ENCODE results near the gene YIPF5.

Gene YIPF5

GRCh38 chr5:144170276-144171024 lies at the start of gene YIPF5, which contains the start of gene KCTD16:
TSS of gene YIPF5 (minus strand) at chr5:144170659. CDS start at chr5:144169955, 704 bp downstream.
TSS of gene KCTD16 (plus strand) at chr5:144170873.
- peak; percentile 91 for DNase-seq

DNA sequence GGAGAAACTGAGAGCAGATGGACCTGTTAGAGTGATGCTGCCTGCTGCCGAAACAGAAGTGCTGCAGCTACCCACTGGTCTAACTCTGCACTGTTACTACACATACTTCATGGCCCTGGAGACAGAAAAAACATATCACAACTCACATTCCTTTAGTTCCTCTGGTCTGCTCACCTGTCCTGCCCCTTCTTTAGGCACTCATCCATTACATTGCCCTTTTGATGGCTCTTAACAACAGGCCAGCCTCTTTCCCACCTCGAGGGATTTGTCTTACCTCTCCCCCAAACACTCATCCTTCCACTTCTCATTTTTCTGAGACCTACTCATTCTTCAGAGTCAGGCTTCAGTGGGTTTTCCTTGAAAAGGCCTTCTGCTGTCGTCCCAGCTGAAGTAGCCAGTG lies 49.4 kb upstream of the YIPF5 start:
- DNase-seq = no peak

- DNase-seq = no peak
Measured at GRCh38 chr5:144210655-144211054, 40.2 kb upstream of the YIPF5 start.

GRCh38 chr5:144209361-144209760 lies 38.9 kb upstream of the YIPF5 start:
- DNase-seq = peak; percentile 44

DNA sequence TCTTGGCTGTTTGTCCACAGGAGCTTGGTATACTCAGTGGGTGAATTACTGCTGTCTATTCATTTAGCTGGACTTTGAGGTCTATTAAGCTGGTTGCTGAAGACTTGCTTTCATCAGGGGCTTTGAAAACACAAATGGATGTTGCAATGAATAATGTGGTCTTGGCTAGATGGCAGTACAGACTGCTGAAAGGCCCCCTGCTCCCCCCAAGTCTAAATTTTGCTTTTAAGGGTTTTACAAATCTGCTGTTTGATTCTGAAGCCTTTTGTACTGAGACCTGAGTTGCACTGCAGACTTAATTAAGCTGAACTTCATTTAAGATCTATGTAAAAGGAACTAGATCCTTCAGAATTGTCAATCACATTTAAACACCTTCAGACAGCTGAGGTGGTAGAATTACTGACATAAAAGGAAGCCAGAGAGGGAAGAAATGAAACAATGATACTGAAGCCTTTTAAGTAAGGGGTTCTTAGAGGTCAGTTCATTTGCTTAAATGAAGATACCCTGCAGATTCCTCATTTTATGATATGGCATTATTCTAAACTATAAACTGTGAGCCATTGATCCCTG lies 37.5 kb upstream of the YIPF5 start:
- no peak for DNase-seq

DNA sequence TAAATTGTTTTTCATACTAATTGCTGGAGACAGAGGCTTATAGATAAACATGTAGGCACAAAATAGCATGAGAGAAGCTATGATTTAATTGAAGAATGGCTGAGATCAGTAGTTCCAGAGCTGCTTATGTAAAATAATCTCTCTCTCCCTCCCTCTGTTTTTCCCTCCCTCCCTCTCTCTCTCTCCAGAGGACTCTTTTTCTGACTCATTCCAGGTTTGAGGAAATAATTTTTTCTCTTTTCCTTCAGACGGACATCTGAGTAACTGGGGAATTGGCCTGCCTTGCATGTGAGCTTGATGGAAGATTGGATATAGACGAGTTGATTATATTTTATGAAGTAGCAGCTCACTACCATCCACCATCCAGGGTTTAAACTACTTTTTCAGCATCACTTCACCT lies 35.7 kb upstream of the YIPF5 start:
- DNase-seq = no peak

- DNase-seq = peak; percentile 52
Measured at GRCh38 chr5:144205141-144205551, 34.7 kb upstream of the YIPF5 start.

DNA sequence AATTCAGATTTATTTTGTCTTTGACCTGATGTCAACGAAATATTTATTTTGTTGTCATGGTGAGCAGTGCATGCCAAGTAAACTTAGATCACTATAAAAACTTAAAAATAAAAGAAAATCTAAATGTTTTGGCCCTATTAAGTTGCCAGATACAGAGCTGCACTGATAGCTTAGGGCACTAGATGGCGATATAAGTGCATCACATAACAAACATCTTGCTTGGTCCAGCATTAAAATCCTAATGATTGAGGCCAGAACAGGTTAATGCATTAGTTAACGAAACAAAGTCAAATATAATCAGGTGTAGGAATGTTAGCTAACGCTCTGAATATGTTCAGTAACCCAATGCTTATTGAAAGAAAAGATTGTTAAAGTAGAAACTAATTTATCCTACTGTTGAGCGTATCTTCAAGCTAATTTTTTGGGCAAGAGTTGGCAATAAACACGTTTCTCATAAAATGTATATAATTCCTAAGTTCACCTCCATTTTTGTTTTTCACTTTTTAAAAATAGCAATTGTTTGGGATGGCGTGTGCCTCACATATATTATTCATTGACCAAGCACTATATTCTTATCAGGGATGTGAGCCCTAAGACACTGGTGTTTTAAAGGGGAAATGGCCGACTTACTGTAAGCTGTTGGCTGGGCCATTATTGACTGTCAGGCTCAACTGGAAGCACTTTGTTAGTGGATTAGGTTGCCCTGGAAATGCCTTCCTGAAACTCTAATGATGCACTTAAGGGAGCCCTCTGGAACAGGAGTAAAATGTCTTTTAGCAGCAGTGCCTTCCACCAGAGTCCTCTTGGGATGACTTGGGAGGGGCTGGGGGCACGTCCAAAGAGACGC lies 33.5 kb upstream of the YIPF5 start:
- peak; percentile 49 for DNase-seq

DNA sequence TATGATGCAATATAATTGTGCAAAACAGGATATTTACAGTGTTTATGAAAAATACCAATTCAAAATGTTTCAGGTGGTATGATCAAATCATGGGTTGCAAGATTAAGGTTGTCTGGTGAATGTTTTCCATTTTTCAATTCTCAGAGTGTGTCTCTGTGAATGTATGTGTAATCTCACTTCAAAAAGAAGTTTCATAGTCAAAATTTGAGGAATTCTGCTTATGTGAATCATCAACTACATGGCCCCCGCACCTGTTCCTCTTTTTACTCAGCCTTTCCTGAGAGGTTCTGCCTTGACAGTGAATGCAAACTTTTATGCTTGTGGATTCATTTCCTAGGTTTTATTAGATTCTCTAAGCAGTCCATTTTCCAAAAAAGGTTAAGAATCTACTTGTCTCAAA lies 32.3 kb upstream of the YIPF5 start:
- no peak for DNase-seq

GRCh38 chr5:144202072-144202471 lies 31.6 kb upstream of the YIPF5 start:
- DNase-seq = no peak

DNA sequence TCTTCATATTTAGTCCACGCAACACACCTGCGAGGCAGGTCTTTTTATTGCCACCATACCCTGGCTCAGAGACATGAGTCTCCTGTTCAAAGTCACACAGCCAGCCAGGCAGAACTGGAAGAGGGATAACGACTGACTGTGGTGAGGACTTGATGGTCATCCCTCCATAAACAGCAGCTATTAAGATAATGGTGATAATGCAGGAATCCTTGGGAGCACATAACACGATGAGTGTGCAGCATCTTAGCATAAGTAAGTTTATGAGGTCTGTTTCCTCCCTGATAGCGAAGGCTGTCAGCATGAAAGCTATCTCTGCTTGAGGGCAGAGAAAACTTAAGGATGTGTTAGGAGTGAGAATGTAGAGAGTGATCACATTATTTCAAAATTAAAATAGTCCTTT lies 31.1 kb upstream of the YIPF5 start:
- no peak for DNase-seq

DNA sequence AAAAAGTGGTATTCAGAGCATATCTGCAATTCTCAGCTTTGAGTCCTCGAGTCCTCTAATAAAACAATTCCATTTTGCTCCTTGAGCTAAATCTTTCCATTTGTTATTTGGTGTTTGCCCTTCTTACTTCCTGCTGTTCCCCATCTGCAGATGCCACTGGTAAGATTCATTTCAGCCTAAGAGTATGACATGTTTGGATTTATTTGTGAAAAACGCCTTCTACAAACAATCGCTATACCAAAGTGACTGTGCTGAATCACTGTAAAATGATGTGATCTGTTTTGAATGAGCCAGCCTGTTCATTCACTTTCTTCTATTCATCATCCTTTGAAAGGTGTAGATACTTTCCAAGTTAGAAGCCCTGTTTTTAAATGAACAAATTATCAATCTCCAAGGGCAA lies 27.9 kb upstream of the YIPF5 start:
- DNase-seq = no peak

DNA sequence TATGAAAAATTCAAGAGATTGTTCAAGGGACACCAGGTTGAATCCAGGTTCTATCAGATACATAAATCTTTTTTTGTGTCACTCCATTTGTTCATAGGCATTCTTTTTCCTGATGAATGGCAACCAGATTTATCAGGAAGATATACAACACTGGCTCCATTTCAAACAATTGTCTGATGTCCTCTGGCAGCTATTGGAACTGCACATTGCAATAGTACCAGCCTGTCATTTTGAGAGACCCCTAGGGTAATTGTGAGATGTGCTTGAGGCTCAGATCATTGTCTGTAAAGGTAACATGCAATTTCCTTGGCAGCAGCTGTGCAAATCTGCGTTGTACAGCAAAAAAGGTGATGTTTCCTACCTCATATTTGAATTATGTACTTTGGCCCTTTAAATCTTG lies 26.2 kb upstream of the YIPF5 start:
- DNase-seq = no peak

DNA sequence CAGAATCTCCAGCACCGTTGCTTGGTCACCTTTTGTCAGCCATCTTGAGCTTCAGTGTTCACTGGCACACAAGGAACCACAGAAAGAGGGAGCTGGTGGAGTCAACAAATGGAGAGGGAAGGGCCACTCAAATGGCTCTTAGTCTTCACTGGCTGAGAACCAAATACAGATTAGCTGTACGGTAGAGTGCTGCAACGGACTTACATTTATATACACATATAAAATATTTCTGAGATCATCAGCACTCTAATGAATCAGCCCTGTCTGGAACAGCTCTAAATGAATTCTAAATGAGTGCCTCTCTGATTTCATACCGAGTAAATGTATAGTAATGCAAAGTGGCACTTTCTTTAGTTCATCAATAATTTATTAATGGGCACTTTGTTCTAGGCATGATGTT lies 25.0 kb upstream of the YIPF5 start:
- DNase-seq = no peak

DNA sequence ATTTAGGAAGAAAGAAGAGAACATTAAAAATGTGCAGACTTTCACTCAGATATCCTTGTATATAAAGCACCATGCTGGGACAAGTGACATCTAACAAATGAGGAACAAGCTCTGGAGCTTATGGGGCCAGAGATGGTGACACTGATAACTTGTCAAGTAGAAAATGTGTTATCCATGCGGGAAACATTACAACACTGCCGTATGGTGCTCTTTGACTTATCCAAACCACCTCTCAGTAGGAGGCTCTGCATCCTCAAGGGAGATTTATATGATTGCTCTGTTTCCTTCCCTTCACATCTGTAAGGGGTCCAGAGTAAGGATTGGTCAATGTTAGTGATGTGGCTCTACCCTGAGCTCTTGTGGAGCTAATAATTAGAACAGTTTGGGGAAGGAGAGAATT lies 23.7 kb upstream of the YIPF5 start:
- no peak for DNase-seq

DNA sequence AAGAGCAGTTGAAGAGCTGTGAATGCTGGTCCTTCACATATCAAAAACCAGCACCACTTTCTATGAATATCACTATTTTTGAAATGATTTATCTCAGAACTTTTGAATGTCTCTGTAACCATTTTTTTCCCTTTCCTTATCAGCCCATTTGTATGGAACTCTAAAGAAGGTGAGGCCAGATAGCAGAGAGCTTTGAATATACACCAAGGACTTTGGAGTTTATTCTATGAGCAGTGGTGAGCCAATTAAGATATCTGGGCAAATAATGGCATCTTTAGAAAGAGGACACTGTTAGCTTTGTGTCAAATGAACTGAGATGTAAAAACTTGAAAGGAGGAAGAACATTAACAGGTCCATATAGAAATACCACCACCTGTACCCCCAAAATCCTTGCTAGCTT lies 22.2 kb upstream of the YIPF5 start:
- DNase-seq = no peak

DNA sequence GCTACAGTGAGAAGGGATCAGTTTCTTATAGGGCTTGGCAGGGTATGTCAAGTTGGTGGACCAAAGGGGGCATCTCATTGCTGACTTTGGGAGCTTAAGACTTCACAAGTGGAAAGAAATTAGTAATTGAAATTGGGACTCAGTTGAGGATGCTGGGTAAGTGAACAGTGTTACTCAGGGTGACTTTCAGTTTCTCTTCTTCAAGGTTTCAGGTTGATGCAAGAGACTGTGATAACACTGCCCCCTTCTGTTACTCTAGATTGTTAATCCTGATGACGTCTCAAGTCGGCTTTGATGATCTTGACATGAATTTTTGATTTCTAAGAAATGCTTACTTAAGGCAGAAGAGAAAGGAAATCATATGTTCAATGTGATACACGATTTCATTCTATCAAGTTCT lies 21.5 kb upstream of the YIPF5 start:
- DNase-seq = no peak

- no peak for DNase-seq
Measured at GRCh38 chr5:144191531-144191930, 21.1 kb upstream of the YIPF5 start.

DNA sequence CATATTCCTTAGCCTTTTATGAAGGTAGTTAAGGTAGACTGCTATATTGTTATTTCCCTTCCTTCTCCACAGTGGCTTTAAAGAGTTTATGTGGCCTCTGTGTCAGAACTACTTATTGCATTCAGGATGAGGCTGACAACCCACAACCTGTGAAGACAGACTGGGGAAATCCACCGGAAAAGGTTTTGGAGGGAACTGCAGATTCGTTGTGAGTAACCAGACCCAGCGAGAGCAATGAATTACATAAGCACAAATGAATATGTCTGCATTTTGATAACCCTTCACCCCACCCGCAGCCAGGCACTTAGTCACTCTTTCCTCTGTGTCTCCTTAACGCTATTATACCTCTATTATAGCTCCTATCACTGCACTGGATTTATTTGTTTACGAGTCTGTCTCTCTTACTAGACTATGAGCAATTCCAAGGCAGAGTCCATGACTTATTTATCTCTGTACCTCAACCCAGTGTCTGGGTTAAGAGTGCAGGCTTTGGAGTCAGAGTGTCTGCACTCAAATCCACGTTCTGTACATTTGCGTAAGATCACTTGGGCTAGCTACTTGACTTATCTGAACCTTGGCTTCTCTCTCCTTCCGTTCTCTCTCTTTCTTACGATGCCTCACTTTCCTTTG lies 19.5 kb upstream of the YIPF5 start:
- DNase-seq = no peak

GRCh38 chr5:144187699-144188294 lies 17.3 kb upstream of the YIPF5 start:
- DNase-seq = peak; percentile 29

- DNase-seq = no peak
Measured at GRCh38 chr5:144183254-144183889, 12.9 kb upstream of the YIPF5 start.

GRCh38 chr5:144179226-144179625 lies 8.8 kb upstream of the YIPF5 start:
- no peak for DNase-seq

Data from NCI-H1105 (cell line).